HEK293 (cell line): ENCODE measurements around the gene CD244.

Experiments used
- CTCF ChIA-PET: fragments of 350-600 bp; formaldehyde crosslinking; extraction: SDS; loops from one replicate; lab custom pipeline; 2021; ENCODE audit warnings: antibody characterized with exemption; lab: Yijun Ruan, JAX
- POLR2A ChIA-PET: fragments of 300-600 bp; formaldehyde crosslinking; extraction: SDS; loops from one replicate; lab custom pipeline; 2020; ENCODE audit warnings: antibody characterized with exemption, inconsistent platforms; lab: Yijun Ruan, JAX
- H3K27ac ChIP-seq: fragments of 200-500 bp; sonication (Bioruptor generic); 2 replicates; pipeline ENCODE4 v1.5.1; 2014; ENCODE audit warnings: low read depth, low read length, control low read depth, inconsistent platforms; ENCODE audit errors: extremely low read depth
- H3K36me3 ChIP-seq, 2 experiments: fragments of 200-500 bp in 1 of 2; sonication (Bioruptor generic) in 1 of 2; 1 replicate in 1 of 2; 2 replicates in 1 of 2; pipeline ENCODE4 v1.5.1; 2014 to 2017; ENCODE audit warnings: inconsistent platforms in 2 of 2, low read length in 2 of 2; ENCODE audit not compliant: control insufficient read depth in 2 of 2, insufficient read depth in 1 of 2
- H3K4me1 ChIP-seq: fragments of 200-500 bp; sonication (Bioruptor generic); 2 replicates; pipeline ENCODE4 v1.5.1; 2014; ENCODE audit warnings: mild to moderate bottlenecking, low read length, inconsistent platforms; ENCODE audit not compliant: control insufficient read depth, insufficient read depth
- H3K4me3 ChIP-seq: 2 replicates; pipeline ENCODE4 v1.5.1; 2011; ENCODE audit warnings: low read depth, mild to moderate bottlenecking, control low read depth, low read length, moderate library complexity
- H3K9me3 ChIP-seq: fragments of 200-500 bp; sonication (Bioruptor generic); 2 replicates; pipeline ENCODE4 v1.5.1; 2014; ENCODE audit warnings: low read depth, low read length, inconsistent platforms; ENCODE audit not compliant: control insufficient read depth, insufficient read depth
- BCL11A ChIP-seq: fragments of 450-650 bp; formaldehyde crosslinking; IDR thresholded peaks from 2 replicates; pipeline ENCODE4 v1.5.1; 2016; ENCODE audit warnings: low read depth, missing biosample characterization, missing genetic modification characterization
- BCL11B ChIP-seq: fragments of 450-650 bp; formaldehyde crosslinking; IDR thresholded peaks from 2 replicates; pipeline ENCODE4 v1.5.1; 2016; ENCODE audit warnings: low read depth, missing biosample characterization, missing genetic modification characterization
- BCL6B ChIP-seq: fragments of 450-650 bp; formaldehyde crosslinking; IDR thresholded peaks from 2 replicates; pipeline ENCODE4 v1.5.1; 2017; ENCODE audit warnings: missing biosample characterization, missing genetic modification characterization
- GFI1B ChIP-seq: fragments of 450-650 bp; formaldehyde crosslinking; IDR thresholded peaks from 2 replicates; pipeline ENCODE4 v1.5.1; 2016; ENCODE audit warnings: missing biosample characterization, missing genetic modification characterization
- GLIS1 ChIP-seq: fragments of 450-650 bp; formaldehyde crosslinking; IDR thresholded peaks from 2 replicates; pipeline ENCODE4 v1.5.1; 2016; ENCODE audit warnings: missing biosample characterization, missing genetic modification characterization
- HOXC10 ChIP-seq: sonication (generic); formaldehyde crosslinking; IDR thresholded peaks from 2 replicates; pipeline ENCODE4 v1.8.1; 2023; ENCODE audit warnings: mild to moderate bottlenecking, missing genetic modification reagents
- OSR2 ChIP-seq: fragments of 450-650 bp; formaldehyde crosslinking; IDR thresholded peaks from 2 replicates; pipeline ENCODE4 v1.5.1; 2016; ENCODE audit warnings: missing biosample characterization, missing genetic modification characterization
- REPIN1 ChIP-seq: fragments of 450-650 bp; formaldehyde crosslinking; IDR thresholded peaks from 2 replicates; pipeline ENCODE4 v1.5.1; 2017; ENCODE audit warnings: missing biosample characterization, missing genetic modification characterization, low read depth
- SALL2 ChIP-seq: fragments of 450-650 bp; formaldehyde crosslinking; IDR thresholded peaks from 2 replicates; pipeline ENCODE4 v1.5.0; 2017; ENCODE audit warnings: missing biosample characterization, mild to moderate bottlenecking, missing genetic modification characterization, borderline replicate concordance
- SETDB1 ChIP-seq: IDR thresholded peaks from one replicate; pipeline ENCODE4 v1.6.1; 2017; ENCODE audit warnings: mild to moderate bottlenecking, low read length, moderate library complexity, mixed read lengths; ENCODE audit not compliant: insufficient read length
- ZNF114 ChIP-seq: fragments of 450-650 bp; formaldehyde crosslinking; IDR thresholded peaks from 2 replicates; pipeline ENCODE4 v1.5.0; 2017; ENCODE audit warnings: missing biosample characterization, missing genetic modification characterization
- ZNF138 ChIP-seq: fragments of 450-650 bp; formaldehyde crosslinking; IDR thresholded peaks from 2 replicates; pipeline ENCODE4 v1.5.1; 2016; ENCODE audit warnings: missing biosample characterization, missing genetic modification characterization, borderline replicate concordance
- ZNF169 ChIP-seq: fragments of 450-650 bp; formaldehyde crosslinking; IDR thresholded peaks from 2 replicates; pipeline ENCODE4 v1.5.1; 2016; ENCODE audit warnings: missing biosample characterization, missing genetic modification characterization
- ZNF174 ChIP-seq: fragments of 450-650 bp; formaldehyde crosslinking; IDR thresholded peaks from 2 replicates; pipeline ENCODE4 v1.5.0; 2017; ENCODE audit warnings: missing biosample characterization, mild to moderate bottlenecking, missing genetic modification characterization
- ZNF184 ChIP-seq: fragments of 450-650 bp; IDR thresholded peaks from 2 replicates; pipeline ENCODE4 v1.5.1; 2018; ENCODE audit warnings: missing biosample characterization, mild to moderate bottlenecking, missing genetic modification characterization
- ZNF214 ChIP-seq: fragments of 450-650 bp; formaldehyde crosslinking; IDR thresholded peaks from 2 replicates; pipeline ENCODE4 v1.5.1; 2017; ENCODE audit warnings: missing biosample characterization, mild to moderate bottlenecking, missing genetic modification characterization, borderline replicate concordance
- ZNF571 ChIP-seq: fragments of 450-650 bp; formaldehyde crosslinking; IDR thresholded peaks from 2 replicates; pipeline ENCODE4 v1.5.0; 2017; ENCODE audit warnings: missing biosample characterization, missing genetic modification characterization
- ZNF610 ChIP-seq: fragments of 450-650 bp; formaldehyde crosslinking; IDR thresholded peaks from 2 replicates; pipeline ENCODE4 v1.5.1; 2016; ENCODE audit warnings: missing biosample characterization, missing genetic modification characterization, borderline replicate concordance
- ZNF623 ChIP-seq: fragments of 450-650 bp; formaldehyde crosslinking; IDR thresholded peaks from 2 replicates; pipeline ENCODE4 v1.5.1; 2016; ENCODE audit warnings: missing biosample characterization, missing genetic modification characterization
- ZNF658 ChIP-seq: fragments of 450-650 bp; formaldehyde crosslinking; IDR thresholded peaks from 2 replicates; pipeline ENCODE4; 2016; ENCODE audit warnings: missing biosample characterization, missing genetic modification characterization
- ZNF660 ChIP-seq: fragments of 450-650 bp; IDR thresholded peaks from 2 replicates; pipeline ENCODE4 v1.5.1; 2018; ENCODE audit warnings: missing biosample characterization, mild to moderate bottlenecking, missing genetic modification characterization
- ZNF677 ChIP-seq: fragments of 450-650 bp; IDR thresholded peaks from 2 replicates; pipeline ENCODE4 v1.5.0; 2018; ENCODE audit warnings: missing biosample characterization, mild to moderate bottlenecking, missing genetic modification characterization, moderate library complexity
- ZNF777 ChIP-seq: fragments of 450-650 bp; formaldehyde crosslinking; IDR thresholded peaks from 2 replicates; pipeline ENCODE4 v1.5.1; 2017; ENCODE audit warnings: missing biosample characterization, missing genetic modification characterization, borderline replicate concordance
- ZNF843 ChIP-seq: fragments of 450-650 bp; formaldehyde crosslinking; IDR thresholded peaks from 2 replicates; pipeline ENCODE4 v1.5.1; 2016; ENCODE audit warnings: missing biosample characterization, missing genetic modification characterization
- TF ChIP-seq, protein P1 (sequence below): fragments of 450-650 bp; formaldehyde crosslinking; IDR thresholded peaks from 2 replicates; pipeline ENCODE4 v1.5.1; 2016; ENCODE audit warnings: missing biosample characterization, missing genetic modification characterization
- TF ChIP-seq, protein P2 (sequence below): fragments of 450-650 bp; formaldehyde crosslinking; IDR thresholded peaks from 2 replicates; pipeline ENCODE4 v1.5.1; 2016; ENCODE audit warnings: missing biosample characterization, missing genetic modification characterization

The CD244 gene, protein sequence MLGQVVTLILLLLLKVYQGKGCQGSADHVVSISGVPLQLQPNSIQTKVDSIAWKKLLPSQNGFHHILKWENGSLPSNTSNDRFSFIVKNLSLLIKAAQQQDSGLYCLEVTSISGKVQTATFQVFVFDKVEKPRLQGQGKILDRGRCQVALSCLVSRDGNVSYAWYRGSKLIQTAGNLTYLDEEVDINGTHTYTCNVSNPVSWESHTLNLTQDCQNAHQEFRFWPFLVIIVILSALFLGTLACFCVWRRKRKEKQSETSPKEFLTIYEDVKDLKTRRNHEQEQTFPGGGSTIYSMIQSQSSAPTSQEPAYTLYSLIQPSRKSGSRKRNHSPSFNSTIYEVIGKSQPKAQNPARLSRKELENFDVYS

GRCh38 chr1:160862203-160863060, at the start of gene CD244:
TSS of gene CD244 (minus strand) at chr1:160862887. CDS start at chr1:160862677, 210 bp downstream.
- Histone ChIP-seq H3K4me1 (no peaks in the 10 kb centered on the region), H3K27ac (no peak within 1 kb of the TSS), H3K36me3 (no peaks in the 10 kb centered on the region), H3K9me3 (no peaks in the 10 kb centered on the region), H3K4me3 (no peak within 1 kb of the TSS)
- TF ChIP-seq ZNF658 (no peak), BCL6B (tag by site-specific recombination) (no peak), ZNF138 (tag by site-specific recombination) (no peak), ZNF114 (no peak), ZNF623 (tag by site-specific recombination) (no peak), ZNF660 (tag by site-specific recombination) (no peak), BCL11A (no peak), ZNF777 (tag by site-specific recombination) (no peak), ZNF184 (tag by site-specific recombination) (no peak), ZNF843 (no peak), ZNF174 (tag by site-specific recombination) (no peak), REPIN1 (tag by site-specific recombination) (no peak), ZNF214 (tag by site-specific recombination) (no peak), ZNF610 (tag by site-specific recombination) (no peak)
- TF ChIP-seq, protein P1, sequence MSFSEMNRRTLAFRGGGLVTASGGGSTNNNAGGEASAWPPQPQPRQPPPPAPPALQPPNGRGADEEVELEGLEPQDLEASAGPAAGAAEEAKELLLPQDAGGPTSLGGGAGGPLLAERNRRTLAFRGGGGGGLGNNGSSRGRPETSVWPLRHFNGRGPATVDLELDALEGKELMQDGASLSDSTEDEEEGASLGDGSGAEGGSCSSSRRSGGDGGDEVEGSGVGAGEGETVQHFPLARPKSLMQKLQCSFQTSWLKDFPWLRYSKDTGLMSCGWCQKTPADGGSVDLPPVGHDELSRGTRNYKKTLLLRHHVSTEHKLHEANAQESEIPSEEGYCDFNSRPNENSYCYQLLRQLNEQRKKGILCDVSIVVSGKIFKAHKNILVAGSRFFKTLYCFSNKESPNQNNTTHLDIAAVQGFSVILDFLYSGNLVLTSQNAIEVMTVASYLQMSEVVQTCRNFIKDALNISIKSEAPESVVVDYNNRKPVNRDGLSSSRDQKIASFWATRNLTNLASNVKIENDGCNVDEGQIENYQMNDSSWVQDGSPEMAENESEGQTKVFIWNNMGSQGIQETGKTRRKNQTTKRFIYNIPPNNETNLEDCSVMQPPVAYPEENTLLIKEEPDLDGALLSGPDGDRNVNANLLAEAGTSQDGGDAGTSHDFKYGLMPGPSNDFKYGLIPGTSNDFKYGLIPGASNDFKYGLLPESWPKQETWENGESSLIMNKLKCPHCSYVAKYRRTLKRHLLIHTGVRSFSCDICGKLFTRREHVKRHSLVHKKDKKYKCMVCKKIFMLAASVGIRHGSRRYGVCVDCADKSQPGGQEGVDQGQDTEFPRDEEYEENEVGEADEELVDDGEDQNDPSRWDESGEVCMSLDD (tag by site-specific recombination) = no peak
- ChIA-PET POLR2A (no interaction called here), CTCF (interaction anchor here (0.6 kb wide), 1 partner anchor 105 kb away, joined by 5 read pairs; no protein-coding TSS in a partner anchor)

DNA sequence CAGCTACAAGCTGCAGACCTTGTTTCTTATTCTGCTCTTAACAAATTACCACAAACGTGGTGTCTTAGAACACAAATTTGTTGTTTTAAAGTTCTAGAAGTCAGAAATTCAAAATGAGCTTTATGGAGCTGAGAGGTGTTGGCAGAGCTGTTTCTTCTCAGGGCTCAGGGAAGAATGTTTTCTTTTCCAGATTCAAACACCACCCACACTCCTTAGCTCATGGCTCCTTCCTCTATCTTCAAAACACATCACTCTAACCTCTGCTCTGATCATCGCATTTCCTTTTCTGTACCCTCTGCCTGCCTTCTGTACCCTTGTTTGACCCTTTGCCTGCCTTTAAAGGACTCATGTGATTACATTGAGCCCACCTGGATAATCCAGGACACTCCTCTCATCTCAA, 49.2 kb upstream of the CD244 start:
- Histone ChIP-seq H3K4me1 (peaks cover 4% of the 10 kb centered on the region), H3K4me3 (no peak overlapping the region), H3K9me3 (no peaks in the 10 kb centered on the region), H3K36me3 (no peaks in the 10 kb centered on the region), H3K27ac (no peak overlapping the region)
- POLR2A ChIA-PET = no interaction called here
- CTCF ChIA-PET = interaction anchor here (0.6 to 0.9 kb wide), 4 partner anchors 39 to 409 kb away, joined by 3 to 5 read pairs (median 3); no protein-coding TSS in a partner anchor
- TF ChIP-seq SETDB1 (no peak), ZNF571 (tag by site-specific recombination) (no peak), HOXC10 (CRISPR knock-in tag) (no peak), GFI1B (tag by site-specific recombination) (no peak), BCL11B (tag by site-specific recombination) (no peak), GLIS1 (no peak), ZNF169 (no peak), SALL2 (tag by site-specific recombination) (no peak), ZNF677 (tag by site-specific recombination) (no peak), ZNF623 (tag by site-specific recombination) (no peak), OSR2 (no peak)
- TF ChIP-seq, protein P2, sequence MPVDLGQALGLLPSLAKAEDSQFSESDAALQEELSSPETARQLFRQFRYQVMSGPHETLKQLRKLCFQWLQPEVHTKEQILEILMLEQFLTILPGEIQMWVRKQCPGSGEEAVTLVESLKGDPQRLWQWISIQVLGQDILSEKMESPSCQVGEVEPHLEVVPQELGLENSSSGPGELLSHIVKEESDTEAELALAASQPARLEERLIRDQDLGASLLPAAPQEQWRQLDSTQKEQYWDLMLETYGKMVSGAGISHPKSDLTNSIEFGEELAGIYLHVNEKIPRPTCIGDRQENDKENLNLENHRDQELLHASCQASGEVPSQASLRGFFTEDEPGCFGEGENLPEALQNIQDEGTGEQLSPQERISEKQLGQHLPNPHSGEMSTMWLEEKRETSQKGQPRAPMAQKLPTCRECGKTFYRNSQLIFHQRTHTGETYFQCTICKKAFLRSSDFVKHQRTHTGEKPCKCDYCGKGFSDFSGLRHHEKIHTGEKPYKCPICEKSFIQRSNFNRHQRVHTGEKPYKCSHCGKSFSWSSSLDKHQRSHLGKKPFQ (tag by site-specific recombination) = no peak
